Central memory CD8-positive, alpha-beta T cell (primary cell): Measurements from ENCODE around the gene CMC2.

Experiments
- ATAC-seq: fragments of 150-1000 bp; cut with Tn5 transposase; replicated peaks from 2 replicates; pipeline ENCODE4 v1.10.0; 2022; ENCODE audit warnings: mild to moderate bottlenecking, moderate FRiP score, moderate number of reproducible peaks; ENCODE audit not compliant: poor library complexity, severe bottlenecking; ENCODE audit errors: extremely low read depth
- DNase-seq, 2 donors: peaks; one replicate each; pipeline ENCODE4 v3.0.0; 2021; ENCODE audit warnings: low spot score in 2 of 2
- H3K27ac Mint-ChIP-seq: one replicate; pipeline ENCODE4 v1.8.0; 2022; ENCODE audit warnings: low read depth, mild to moderate bottlenecking, moderate library complexity, mixed read lengths
- H3K27me3 Mint-ChIP-seq: one replicate; pipeline ENCODE4 v1.8.0; 2022; ENCODE audit warnings: mixed read lengths
- H3K36me3 Mint-ChIP-seq: one replicate; pipeline ENCODE4 v1.8.0; 2022; ENCODE audit warnings: mild to moderate bottlenecking, moderate library complexity, mixed read lengths; ENCODE audit not compliant: insufficient read depth
- H3K4me1 Mint-ChIP-seq: one replicate; pipeline ENCODE4 v1.8.0; 2022; ENCODE audit warnings: mixed read lengths
- H3K4me3 Mint-ChIP-seq: one replicate; pipeline ENCODE4 v1.8.0; 2022; ENCODE audit warnings: mild to moderate bottlenecking, moderate library complexity, mixed read lengths
- H3K9me3 Mint-ChIP-seq: one replicate; pipeline ENCODE4 v1.8.0; 2022; ENCODE audit warnings: mixed read lengths

Gene CMC2

DNA sequence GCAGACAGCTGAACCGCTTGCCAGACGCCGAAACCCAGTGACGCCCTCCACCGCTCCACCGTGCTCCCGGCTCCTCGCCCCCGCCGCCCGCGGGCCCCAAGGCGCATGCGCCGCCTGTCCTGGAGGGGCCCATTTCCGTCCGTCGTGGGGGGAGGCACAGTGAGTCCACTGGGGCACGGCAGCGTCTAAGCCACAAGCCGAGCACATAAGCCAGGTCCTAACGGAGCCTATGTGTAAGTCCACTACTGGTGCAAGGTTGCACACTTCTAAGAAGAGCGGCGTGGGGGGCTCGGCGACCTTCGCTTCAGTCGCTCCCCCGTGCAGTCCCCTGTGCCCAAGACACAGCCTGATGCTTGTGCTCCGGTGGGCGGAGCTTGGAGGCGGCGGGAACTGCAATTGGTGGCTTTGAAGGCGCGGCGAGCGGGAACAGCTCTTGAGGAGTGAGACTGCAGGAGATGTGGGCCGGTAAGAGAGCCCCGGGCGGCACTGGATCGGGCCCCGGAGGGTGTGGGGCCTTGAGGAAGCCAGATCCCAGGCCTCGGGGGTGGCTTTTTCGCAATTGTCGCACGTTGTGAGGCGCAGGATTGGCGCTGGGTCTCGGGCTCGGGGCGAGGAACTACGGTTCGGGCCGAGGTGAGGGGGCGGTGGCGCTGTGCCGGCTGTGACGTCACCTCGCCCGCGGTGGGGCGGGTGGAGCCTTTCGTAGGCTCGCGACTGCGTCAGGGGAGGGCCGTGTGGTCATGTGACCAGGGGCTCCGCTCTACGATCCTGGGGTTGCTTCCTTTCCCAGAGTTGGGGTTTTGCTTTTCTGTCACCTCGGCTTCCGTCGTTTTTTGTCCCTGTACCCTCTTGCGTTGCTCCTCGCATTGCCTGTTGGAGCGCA is at the start of gene CMC2, which contains the start of gene CENPN:
TSS of gene CMC2 (minus strand) at position 73 of the 883 bp plus-strand sequence. CDS start 9,491 bp downstream, outside the sequence.
TSS of gene CENPN (plus strand) at position 402 of the 883 bp plus-strand sequence. CDS start 4,726 bp downstream, outside the sequence.
- DNase-seq (peak; percentile 98), ATAC-seq (peak; percentile 81)
- no peaks in the 10 kb centered on the region for H3K9me3 Mint-ChIP-seq
- peaks cover 32% of the 10 kb centered on the region for H3K36me3 Mint-ChIP-seq
- H3K27ac Mint-ChIP-seq = peak within 1 kb of the TSS; percentile 98
- no peaks in the 10 kb centered on the region for H3K27me3 Mint-ChIP-seq
- peak within 1 kb of the TSS; percentile 87 for H3K4me3 Mint-ChIP-seq
- H3K4me1 Mint-ChIP-seq = peaks cover 34% of the 10 kb centered on the region

DNA sequence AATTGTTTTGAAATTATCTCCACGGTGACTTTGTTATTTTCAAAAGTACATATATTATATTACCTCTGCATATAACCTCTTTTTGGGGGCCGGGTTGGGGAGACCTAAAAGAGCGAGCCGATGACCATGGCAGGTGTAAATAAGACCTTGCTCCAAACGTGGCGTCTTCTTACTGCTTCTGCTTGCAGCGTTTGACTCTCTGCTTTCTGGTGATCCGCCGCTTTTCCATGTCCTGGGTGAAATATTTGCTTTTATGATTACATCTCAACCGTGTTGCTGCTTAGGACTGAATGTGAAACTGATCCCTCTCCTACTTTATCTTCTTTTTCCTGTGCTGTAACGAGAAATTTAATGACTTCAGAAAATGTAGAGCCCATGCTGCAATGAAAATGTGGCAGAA is 47.1 kb upstream of the CMC2 start:
- no peak for ATAC-seq
- H3K27ac Mint-ChIP-seq = no peak overlapping the region
- DNase-seq = no peak
- peaks cover 15% of the 10 kb centered on the region for H3K9me3 Mint-ChIP-seq
- H3K27me3 Mint-ChIP-seq = peaks cover 10% of the 10 kb centered on the region
- H3K4me3 Mint-ChIP-seq = no peak overlapping the region
- no peaks in the 10 kb centered on the region for H3K4me1 Mint-ChIP-seq
- peaks cover 4% of the 10 kb centered on the region for H3K36me3 Mint-ChIP-seq

- peaks cover 16% of the 10 kb centered on the region for H3K4me1 Mint-ChIP-seq
- no peak overlapping the region for H3K27ac Mint-ChIP-seq
- H3K27me3 Mint-ChIP-seq = no peaks in the 10 kb centered on the region
- H3K4me3 Mint-ChIP-seq = no peak overlapping the region
- no peaks in the 10 kb centered on the region for H3K9me3 Mint-ChIP-seq
- ATAC-seq (no peak), DNase-seq (no peak)
- peaks cover 30% of the 10 kb centered on the region for H3K36me3 Mint-ChIP-seq
Measured at GRCh38 chr16:81042821-81043220, 36.1 kb upstream of the CMC2 start.

GRCh38 chr16:81041696-81042095 is 35.0 kb upstream of the CMC2 start:
- DNase-seq (no peak), ATAC-seq (no peak)
- no peaks in the 10 kb centered on the region for H3K27me3 Mint-ChIP-seq

GRCh38 chr16:81040842-81041241 is 34.2 kb upstream of the CMC2 start:
- Mint-ChIP-seq H3K9me3 (no peaks in the 10 kb centered on the region), H3K36me3 (peaks cover 30% of the 10 kb centered on the region), H3K4me1 (peaks cover 30% of the 10 kb centered on the region)

More at GRCh38 chr16:81041696-81042095, 35.0 kb upstream of the CMC2 start:
- Mint-ChIP-seq H3K9me3 (no peaks in the 10 kb centered on the region), H3K27ac (no peak overlapping the region), H3K36me3 (peaks cover 30% of the 10 kb centered on the region), H3K4me3 (no peak overlapping the region), H3K4me1 (peaks cover 27% of the 10 kb centered on the region)

DNA sequence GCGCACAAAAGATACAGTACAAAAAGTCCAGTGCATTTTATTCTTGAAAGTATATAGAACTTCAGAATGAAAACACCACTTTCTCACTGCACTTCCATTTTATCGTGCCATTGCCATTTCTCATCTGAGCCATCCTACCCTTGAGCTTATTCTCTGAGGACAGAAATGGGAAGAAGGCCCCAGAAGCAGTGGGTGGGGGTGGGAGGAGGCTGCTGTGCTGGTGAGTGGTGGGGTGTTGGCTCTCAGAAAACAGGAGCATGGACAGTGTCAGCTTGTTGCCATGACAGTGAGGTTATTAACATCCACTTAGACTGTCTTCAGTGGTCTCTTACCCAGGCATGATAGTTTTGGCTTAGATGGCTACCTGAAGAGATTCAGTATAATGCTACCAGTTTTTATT is 33.4 kb upstream of the CMC2 start:
- H3K4me3 Mint-ChIP-seq = no peak overlapping the region
- peaks cover 30% of the 10 kb centered on the region for H3K4me1 Mint-ChIP-seq
- DNase-seq (no peak), ATAC-seq (no peak)
- no peaks in the 10 kb centered on the region for H3K27me3 Mint-ChIP-seq
- no peak overlapping the region for H3K27ac Mint-ChIP-seq
- no peaks in the 10 kb centered on the region for H3K9me3 Mint-ChIP-seq
- H3K36me3 Mint-ChIP-seq = peaks cover 26% of the 10 kb centered on the region

More at GRCh38 chr16:81040842-81041241, 34.2 kb upstream of the CMC2 start:
- Mint-ChIP-seq H3K27ac (no peak overlapping the region), H3K27me3 (no peaks in the 10 kb centered on the region), H3K4me3 (no peak overlapping the region)
- DNase-seq = no peak
- no peak for ATAC-seq

- peak overlapping the region; percentile 77 for H3K4me3 Mint-ChIP-seq
- H3K9me3 Mint-ChIP-seq = no peaks in the 10 kb centered on the region
- H3K27me3 Mint-ChIP-seq = no peaks in the 10 kb centered on the region
- H3K36me3 Mint-ChIP-seq = peaks cover 3% of the 10 kb centered on the region
- DNase-seq (no peak), ATAC-seq (no peak)
- peaks cover 30% of the 10 kb centered on the region for H3K4me1 Mint-ChIP-seq
- peak overlapping the region; percentile 74 for H3K27ac Mint-ChIP-seq
Measured at GRCh38 chr16:81036751-81037350, 30.2 kb upstream of the CMC2 start.

- H3K4me3 Mint-ChIP-seq = peak overlapping the region; percentile 77
- H3K27me3 Mint-ChIP-seq = no peaks in the 10 kb centered on the region
- H3K27ac Mint-ChIP-seq = peak overlapping the region; percentile 74
- H3K4me1 Mint-ChIP-seq = peaks cover 30% of the 10 kb centered on the region
- ATAC-seq = peak; percentile 68
- DNase-seq = peak in 1 of 2 donors; percentile 21
- H3K36me3 Mint-ChIP-seq = peaks cover 3% of the 10 kb centered on the region
- no peaks in the 10 kb centered on the region for H3K9me3 Mint-ChIP-seq
Measured at GRCh38 chr16:81035975-81036750, 29.5 kb upstream of the CMC2 start.

- Mint-ChIP-seq H3K9me3 (no peaks in the 10 kb centered on the region), H3K27ac (peak within 1 kb of the TSS; percentile 74), H3K27me3 (no peaks in the 10 kb centered on the region), H3K4me1 (peaks cover 26% of the 10 kb centered on the region), H3K4me3 (peak within 1 kb of the TSS; percentile 77), H3K36me3 (peaks cover 1% of the 10 kb centered on the region)
- ATAC-seq (peak; percentile 98), DNase-seq (peak; percentile 74 to 81)
Measured at GRCh38 chr16:81035398-81035974, 28.8 kb upstream of the CMC2 start, which contains the start of gene ATMIN. TSS of gene ATMIN (plus strand) at chr16:81035842. CDS start at chr16:81035871, 29 bp downstream.

- Mint-ChIP-seq H3K4me3 (no peak overlapping the region), H3K9me3 (no peaks in the 10 kb centered on the region), H3K36me3 (peaks cover 6% of the 10 kb centered on the region), H3K27ac (no peak overlapping the region), H3K4me1 (no peaks in the 10 kb centered on the region), H3K27me3 (no peaks in the 10 kb centered on the region)
- ATAC-seq (no peak), DNase-seq (no peak)
Measured at GRCh38 chr16:81029930-81030604, 23.4 kb upstream of the CMC2 start.

DNA sequence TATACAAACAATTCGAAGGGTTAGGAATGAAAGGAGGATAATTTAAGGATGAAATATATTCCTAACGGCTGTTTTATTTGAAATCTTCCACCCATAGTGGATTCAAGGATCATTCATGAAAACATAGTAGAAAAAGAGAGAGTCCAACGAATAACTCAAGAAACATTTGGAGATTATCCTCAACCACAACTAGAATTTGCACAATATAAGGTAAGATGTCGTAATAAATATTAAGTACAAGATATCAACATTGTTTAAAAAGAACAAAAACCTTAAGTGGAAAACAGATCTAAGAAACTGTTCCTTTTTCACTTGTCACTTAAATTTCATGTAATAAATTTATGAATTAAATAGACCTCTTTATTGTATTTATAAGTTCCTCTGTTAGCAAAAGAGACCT is 19.7 kb upstream of the CMC2 start:
- Mint-ChIP-seq H3K4me1 (no peaks in the 10 kb centered on the region), H3K27ac (no peak overlapping the region), H3K4me3 (no peak overlapping the region), H3K36me3 (peaks cover 7% of the 10 kb centered on the region), H3K9me3 (no peaks in the 10 kb centered on the region), H3K27me3 (no peaks in the 10 kb centered on the region)
- ATAC-seq = no peak
- DNase-seq = no peak
